ENCODE data around the gene PRKD1.
"Not testable (repeated sequence)": the region's sequence is repeated elsewhere in the genome, so short reads cannot be mapped to it uniquely, and the experiment has no call there.

Gene PRKD1

DNA sequence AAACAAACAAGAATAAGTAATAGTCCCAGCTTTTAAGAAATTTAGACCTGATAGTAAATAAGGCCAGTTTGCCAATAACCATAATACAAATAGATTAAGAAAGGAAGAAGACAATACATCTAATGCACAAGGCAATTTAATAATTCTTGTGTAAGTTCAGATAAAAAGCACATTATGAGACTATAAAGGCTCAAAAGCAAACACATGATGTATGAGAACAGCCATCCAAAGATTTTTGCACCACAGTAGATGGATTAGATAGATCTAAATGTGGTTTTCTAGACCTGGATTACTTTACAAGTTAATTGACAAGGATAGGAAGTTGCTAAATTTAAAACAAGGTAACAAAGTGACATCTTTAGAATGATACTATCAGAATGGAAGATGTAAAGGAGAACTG is 125.4 kb downstream of the PRKD1 start:
- DNase-seq (ENCODE audit: extremely low read depth in 1 of 2, low read depth in 1 of 2): no peak

DNA sequence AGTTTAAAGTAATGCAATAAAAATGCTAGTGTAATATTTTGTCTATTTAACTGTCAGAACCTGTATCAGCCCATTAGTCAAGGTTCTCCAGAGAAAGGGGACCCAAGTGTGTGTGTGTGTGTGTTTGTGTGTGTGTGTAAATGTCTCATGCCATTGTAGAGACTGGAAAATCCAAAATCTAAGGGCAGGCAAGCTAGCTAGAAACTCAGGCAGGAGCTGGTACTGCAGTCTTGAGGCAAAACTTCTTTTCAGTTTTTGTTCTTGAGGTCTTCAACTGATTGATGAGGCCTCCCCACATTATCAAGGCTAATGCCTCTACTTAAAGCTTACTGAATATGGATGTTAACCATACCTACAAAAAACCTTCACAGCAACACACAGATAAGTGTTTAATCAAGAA is 126.7 kb downstream of the PRKD1 start:
- no peak for DNase-seq (ENCODE audit: extremely low read depth in 1 of 2, low read depth in 1 of 2)

DNA sequence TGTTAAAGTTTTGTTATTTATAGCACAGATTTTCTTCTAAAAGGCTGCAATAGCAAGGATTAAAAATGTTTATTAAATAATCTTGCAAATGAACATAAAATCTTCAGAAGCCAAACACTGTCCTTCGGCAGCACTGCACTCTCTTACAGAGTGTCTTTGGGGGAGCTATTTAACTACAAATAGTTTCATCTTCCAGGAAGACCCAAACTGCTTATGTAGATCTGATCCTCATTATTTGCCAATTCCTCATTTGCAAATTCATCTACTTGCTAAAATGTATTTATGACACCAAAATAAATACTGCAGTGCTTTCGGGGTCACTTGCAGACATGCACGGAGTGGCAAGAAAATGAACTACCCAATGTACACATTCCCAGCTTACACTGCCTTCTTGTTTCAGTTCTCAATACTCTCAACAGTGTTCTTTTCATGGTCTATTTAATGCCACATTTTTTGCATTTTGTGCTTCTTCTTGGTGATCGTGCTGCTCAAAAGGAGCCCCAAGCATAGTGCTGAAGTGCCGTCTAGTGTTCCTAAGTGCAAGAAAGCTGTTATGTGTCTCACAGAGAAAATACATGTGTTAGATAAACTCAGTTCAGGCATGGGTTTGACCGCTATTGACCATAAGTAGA is 128.1 kb downstream of the PRKD1 start:
- no peak for DNase-seq (ENCODE audit: extremely low read depth in 1 of 2, low read depth in 1 of 2)

DNA sequence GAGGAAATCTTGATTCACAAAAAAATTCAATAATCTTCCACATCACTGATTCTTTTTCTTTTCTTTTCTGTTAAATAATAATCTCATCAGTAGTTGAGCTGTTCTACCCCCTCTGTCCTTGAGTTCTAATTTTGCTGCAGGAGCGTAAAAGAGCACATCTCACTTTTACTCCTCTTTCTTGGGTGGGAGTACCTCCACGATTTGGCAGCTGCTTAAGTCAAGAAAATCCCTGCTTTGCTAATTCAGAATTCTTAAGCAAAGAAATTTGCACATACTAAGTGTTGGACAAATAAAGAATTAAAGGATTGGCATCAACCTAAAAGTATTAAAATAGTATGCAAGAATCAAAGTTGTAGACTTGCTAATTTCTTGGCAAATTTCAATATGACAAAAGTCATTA is 128.8 kb downstream of the PRKD1 start:
- DNase-seq (ENCODE audit: extremely low read depth in 1 of 2, low read depth in 1 of 2): no peak

DNA sequence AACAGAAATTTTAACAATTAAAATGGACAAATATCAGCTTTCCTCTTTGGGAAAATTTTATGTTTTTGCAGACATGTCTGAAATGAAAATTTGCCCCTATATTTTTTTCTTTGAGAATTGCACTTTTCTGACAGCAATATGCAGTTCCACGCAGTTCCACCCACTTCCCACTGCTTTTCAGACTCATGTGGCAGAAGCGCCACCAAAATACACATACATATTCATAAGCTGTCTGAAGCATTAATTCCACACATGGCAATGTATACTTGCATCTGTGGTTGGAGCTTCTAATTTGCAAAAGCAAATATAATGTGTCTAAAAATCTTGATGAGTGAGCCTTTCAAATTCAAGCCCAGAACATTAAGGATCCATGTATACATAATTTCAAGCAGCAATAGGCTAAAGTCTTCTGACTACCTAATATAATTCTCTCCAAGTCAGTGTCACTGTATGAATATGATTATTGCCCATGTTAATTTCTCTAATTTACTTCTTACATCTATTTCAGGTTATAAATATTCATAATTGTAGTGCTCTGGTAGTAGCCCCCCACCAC is 129.5 kb downstream of the PRKD1 start:
- no peak for DNase-seq (ENCODE audit: extremely low read depth in 1 of 2, low read depth in 1 of 2)

DNA sequence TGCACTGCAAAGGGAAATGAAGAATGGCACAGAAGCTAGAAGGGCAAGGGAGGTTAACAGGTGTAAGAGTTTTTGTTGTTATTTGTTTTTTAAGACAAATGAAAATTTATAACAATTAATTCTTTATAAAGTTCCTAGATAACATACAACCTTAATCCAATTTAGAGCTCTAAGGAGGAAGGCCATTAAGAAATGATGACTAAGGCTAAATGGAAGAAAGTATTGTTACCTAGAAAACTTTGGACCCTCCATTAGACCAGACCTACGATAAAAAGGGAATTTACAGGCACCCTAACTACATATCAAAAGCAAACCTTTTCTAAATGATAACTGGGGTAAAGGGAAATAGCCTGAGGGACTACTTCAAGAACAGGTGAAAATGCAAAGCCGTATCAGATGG is 130.8 kb downstream of the PRKD1 start:
- no peak for DNase-seq (ENCODE audit: extremely low read depth in 1 of 2, low read depth in 1 of 2)

DNA sequence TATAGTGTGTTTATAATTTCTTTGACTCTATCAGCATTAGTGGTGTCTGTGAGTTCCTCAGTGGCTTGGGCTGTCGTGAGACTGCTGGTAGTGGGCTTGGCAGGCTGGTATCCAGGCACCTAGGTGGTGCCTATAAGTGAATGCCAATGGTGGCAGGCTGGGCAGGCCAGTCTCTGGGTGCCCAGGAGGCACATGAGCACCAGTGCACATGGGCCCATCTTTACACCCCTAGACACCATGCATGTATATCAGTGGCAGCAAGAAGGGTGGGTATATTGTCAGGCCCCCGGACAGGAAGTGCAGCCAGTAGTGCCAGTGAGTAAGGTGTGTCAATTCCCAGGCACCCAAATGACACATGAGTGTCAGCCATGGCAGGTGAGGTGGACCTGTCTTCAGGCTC is 138.2 kb downstream of the PRKD1 start:
- no peak for DNase-seq (ENCODE audit: extremely low read depth in 1 of 2, low read depth in 1 of 2)

DNA sequence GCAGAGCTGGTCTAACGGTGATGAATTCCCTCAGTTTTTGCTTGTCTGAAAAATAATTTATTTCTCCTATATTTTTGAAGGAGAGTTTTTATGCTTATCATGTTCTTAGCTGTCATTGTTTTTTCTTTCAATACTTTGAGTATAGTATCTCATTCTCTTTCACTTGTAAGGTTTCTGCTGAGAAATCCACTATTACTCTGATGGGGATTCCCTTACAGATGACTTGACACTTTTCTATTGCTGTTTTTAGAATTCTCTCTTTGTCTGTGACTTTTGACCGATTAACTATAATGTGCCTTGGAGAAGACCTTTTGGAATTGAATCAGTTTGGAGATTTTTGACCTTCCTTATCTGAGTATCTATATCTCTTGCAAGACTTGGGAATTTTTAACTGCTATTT is 139.6 kb downstream of the PRKD1 start:
- DNase-seq (ENCODE audit: extremely low read depth in 1 of 2, low read depth in 1 of 2): no peak

DNA sequence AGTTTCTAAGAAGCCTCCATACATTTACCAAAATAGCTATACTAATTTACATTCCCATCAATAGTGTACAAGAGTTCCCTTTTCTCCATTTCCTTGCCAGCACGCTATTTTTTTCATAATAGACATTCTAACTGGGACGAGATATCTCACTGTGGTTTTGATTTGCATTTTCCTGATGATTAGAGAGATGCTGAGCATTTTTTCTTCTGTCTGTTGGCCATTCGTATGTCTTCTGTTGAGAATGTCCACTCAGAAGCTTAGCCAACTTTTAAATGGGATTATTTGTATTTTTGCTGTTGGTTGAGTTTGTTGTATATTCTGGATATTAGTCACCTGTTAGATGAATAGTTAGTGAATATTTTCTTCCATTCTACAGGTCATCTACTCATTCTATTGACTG is 144.1 kb downstream of the PRKD1 start:
- no peak for DNase-seq (ENCODE audit: extremely low read depth in 1 of 2, low read depth in 1 of 2)

DNA sequence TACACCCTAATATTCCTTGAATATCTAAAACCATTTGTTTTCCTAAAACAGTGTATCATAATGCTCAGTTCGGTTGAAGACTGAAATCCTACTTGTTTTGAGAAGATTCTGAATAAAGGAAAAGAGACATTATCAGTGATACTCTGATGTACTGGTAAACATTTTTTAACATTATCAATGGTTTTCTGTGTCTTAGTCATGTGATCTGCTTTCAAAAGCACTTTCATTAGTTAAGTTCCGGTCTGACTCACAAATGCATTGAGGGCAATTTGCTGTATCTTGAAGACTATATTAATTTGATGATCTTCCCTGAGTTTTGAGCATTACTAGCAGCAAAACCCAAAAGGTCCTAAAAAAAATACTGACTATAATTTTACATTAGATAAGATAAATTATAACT is 145.6 kb downstream of the PRKD1 start:
- no peak for DNase-seq (ENCODE audit: extremely low read depth in 1 of 2, low read depth in 1 of 2)

DNA sequence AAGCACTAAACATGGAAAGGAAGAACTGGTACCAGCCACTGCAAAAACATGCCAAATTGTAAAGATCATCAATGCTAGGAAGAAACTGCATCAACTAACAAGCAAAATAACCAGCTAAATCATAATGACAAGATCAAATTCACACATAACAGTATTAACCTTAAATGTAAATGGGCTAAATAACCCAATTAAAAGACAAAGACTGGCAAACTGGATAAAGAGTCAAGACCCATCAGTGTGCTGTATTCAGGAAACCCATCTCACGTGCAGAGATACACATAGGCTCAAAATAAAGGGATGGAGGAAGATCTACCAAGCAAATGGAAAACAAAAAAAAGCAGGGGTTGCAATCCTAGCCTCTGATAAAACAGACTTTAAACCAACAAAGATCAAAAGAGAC is 150.5 kb downstream of the PRKD1 start:
- DNase-seq (ENCODE audit: extremely low read depth in 1 of 2, low read depth in 1 of 2): not testable (repeated sequence)

DNA sequence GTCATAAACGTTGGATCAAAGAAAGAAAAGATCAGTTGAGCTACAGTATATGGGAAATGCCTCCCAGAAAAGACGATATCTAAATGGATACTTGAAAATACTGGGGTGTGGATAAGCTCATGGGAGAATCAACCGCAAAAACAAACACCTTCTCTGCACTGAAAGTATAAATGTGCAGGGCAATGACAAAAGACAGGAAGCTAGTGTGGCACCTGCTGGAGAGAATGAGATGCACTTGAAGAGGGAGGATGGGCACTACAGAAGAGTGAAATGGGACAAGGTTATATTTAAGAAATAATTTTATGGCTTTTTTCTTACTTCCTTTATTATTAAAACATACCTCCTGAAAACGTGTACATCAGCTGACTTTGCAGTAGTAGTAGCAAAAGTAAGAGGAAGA is 153.7 kb downstream of the PRKD1 start:
- DNase-seq (ENCODE audit: extremely low read depth in 1 of 2, low read depth in 1 of 2): no peak

DNA sequence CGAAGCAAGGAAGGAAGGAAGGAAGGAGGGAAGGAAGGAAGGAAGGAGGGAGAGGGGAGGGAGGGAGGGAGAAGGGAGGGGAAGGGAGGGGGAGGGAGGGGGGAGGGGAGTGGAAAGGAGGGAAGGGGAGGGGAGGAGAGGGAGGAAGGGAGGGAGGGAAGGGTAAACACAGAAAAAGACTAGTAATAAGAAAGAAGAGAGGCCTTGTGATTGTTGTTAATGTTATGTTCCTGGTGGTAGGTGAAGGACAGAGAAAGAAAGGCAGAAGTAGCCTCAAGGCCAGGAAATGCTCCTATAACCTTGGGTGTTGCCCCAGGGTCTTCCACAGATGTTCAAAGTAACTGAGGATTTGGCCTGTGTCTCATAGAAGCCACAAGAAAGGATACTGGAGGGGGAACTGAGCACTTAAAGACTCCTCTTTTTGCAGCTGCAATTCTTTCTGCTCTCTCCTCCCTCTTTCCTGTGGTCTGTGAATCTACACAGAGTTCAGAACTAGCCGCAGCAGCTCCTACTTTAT is 164.2 kb downstream of the PRKD1 start:
- no peak for DNase-seq (ENCODE audit: extremely low read depth in 1 of 2, low read depth in 1 of 2)

DNA sequence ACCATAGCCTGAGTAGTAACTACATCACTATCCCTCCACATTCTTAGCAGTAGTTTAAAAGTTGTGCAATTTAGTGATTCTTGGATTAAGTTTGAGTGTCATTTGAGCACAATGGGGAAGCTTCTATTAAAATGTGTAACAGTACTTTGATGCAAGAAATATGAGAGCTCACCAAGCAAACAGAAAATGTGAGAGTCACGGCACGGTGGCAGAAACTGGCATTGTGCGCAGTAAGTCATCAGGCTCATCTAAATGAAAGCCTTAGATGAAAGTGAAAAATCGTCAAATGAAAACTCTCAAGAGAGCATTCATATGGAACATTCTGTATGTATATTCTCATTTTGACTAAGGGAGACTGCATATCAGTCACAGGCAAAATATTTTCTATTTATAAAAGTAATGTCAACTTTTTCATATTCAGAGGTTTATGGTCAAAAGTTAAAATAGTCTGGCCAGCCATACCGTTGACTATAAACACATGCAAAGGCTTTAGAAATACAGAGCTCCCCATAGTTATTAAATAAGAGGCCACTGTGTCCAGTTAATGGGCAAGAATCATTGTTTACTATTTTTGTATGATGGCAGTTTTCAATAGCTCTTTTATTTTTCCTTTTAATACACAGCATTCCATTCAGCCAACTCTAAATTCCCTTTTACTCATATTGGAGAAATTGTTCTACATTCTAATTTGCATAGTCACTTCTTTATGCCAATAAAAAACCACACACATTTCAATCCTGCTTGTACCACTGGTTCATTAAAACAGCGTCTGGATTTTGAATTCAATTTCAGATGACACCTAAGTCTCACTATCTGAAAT is 167.9 kb downstream of the PRKD1 start:
- no peak for DNase-seq (ENCODE audit: extremely low read depth in 1 of 2, low read depth in 1 of 2)

DNA sequence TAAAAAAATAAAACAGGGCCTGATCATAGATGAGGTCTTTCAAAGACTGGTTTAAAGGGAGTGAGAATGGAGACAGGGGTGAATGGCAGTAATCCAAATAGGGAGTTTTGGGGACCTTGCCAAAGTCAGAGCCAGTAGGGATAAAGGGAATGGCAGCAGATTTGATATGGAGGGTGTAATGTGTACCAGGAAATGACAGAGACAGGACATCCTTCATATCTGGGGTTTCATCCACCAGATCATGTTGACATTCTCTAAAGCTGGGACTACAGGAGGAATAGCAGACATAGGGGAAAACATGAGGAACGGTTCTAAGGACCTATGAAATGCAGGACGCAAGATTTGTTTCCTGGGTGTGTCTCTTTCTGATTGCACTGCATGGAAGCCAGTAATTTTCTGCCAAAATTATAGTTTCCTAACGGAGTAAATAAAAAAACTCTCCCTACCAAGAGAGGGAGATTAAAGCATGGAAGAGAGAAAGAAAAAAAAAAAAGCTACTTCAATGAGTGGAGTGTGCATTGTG is 169.9 kb downstream of the PRKD1 start:
- DNase-seq (ENCODE audit: extremely low read depth in 1 of 2, low read depth in 1 of 2): no peak

DNA sequence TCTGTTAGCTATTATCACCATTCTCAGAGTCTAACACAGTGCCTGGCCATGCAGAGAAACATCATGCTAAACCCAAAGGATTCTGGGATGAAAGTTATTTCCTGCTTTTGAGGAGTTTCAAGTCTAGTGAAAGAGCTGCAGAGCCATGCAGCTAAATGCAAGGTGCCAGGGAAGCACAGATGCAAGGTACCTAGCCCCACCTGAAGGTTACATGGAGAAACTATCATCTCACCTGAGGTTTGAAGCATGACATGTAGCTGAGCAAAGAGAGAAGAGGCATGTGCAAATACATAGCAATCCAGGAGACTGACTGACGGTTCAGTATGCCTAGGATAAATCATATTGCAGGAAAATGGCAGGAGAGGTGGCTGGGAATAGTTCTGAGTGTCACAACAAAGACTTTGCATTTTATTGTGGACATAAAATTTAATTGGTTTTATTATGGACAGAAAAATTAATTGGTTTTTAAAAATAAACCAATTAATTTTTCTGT is 170.4 kb downstream of the PRKD1 start:
- no peak for DNase-seq (ENCODE audit: extremely low read depth in 1 of 2, low read depth in 1 of 2)

DNA sequence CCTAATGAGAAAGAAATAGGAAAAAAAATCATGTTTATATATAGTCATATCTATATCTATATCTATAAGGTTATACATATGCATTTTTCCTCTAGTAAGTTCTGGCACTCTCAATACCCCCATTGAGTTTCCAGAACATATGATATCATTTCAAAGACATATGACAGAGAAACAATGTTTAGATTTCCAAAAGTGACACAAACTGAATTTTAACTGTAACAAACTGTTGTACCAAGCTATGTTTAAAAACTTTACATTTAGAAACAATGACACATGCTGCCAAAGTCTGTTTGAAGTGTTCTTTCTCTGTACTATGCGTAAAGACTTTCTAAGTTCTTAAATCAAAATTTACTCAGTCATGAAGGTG is 171.6 kb downstream of the PRKD1 start:
- no peak for DNase-seq (ENCODE audit: extremely low read depth in 1 of 2, low read depth in 1 of 2)

DNA sequence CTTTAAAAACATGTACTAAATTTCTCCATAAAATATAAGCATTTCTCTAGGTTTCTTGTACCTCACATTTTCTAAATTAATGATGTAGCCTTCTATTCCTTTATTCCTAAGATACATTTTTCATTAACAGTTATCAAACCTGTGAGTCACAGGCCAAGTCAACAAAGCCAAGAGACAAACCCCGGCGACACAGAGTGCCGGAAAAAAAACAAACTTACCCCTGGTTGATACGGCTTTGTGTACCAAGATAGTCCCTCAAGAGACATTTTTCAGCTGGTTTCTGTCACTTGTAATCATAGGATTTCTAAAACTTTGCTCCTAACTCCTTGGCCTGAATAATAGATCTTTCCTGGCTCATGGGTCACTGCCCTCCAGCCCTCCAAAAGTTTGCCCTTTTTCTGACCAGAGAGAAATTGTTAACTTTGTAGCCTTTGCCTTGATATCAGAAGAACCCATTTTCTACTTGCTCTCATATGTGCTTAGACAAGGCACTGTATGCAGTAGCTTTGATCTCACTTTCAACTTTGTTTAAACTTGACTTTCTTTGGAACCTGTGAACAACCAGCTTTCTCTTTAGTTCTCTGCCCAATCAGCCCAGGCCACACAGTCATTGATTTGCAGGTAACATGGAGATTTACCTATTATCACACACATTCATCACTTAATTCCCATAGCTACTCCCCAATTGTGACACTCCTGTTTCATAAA is 172.2 kb downstream of the PRKD1 start:
- no peak for DNase-seq (ENCODE audit: extremely low read depth in 1 of 2, low read depth in 1 of 2)

DNA sequence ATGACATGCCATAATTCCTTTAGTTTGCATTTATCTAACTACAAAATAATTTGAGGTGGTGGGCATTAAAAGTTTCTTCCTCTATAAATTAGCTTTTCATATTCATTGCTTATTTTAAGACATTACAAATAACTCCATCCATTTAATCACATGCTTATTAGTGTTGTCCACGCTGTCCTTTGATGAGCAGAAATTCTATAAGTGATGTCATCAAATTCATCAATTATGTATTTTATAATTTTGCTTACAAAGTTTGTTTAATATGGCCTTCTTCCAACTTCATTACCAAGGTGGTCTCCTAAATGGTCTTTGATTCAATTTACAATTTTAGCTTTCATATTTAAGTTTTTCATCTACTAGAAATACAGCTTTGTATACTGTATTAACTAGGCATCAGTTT is 173.5 kb downstream of the PRKD1 start:
- no peak for DNase-seq (ENCODE audit: extremely low read depth in 1 of 2, low read depth in 1 of 2)

DNA sequence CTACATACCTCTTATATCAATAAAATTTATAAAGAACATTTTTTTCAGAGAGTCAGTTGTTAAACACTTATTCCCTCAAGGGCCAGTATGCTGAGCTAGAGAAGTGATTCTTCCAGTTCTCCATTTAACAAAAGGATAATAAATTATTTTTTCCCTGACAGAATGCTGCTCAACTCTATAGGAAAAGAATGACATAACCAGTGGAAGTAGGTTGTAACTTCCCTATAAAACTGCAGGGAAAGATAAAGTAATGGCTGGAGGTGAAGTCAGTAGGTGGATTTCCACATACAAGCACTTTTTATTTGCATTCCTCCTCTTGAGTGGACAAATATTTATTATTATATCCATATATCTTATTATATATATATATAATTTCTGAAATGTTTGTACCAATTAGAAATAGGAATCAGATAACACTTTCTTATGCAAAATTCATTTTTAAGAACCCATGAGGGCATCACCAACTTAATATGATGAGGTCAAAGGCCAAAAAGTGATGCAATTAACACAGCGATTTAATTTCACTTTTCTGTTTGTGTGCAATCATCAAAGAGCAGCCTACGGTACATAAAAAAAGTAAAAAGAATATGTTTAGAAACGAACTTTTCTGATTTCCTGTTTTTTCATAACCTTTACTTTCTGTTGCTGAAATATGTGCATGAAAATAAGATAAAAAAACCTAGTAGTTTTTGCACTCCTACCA is 175.3 kb downstream of the PRKD1 start:
- no peak for DNase-seq (ENCODE audit: extremely low read depth in 1 of 2, low read depth in 1 of 2)

DNA sequence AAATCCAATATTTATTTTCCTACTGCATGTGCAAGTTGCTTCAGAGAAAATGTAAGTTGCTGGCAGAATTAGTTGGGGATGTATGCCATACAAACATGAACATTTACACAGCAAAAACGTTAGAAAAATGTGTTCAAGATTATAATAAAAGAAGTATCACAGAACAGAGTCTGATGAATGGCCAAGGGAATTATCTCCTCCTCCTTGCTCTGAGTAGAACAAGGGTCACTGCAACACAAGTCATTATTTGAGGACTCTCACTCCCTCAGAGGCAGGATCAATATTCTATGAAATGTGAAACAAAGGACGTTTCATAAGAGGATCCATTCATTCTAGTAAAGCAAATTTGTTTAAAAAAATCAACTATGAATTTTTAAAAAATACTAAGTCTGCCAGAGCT is 177.8 kb downstream of the PRKD1 start:
- no peak for DNase-seq (ENCODE audit: extremely low read depth in 1 of 2, low read depth in 1 of 2)
